HG02642 (cell line): ENCODE results near the gene EDRF1.

Experiments used
- ATAC-seq: cut with Tn5 transposase; IDR thresholded peaks from one replicate; pipeline ENCODE4 v1.9.1; 2021; ENCODE audit warnings: mild to moderate bottlenecking; ENCODE audit not compliant: unreplicated experiment, poor library complexity

Gene EDRF1

DNA sequence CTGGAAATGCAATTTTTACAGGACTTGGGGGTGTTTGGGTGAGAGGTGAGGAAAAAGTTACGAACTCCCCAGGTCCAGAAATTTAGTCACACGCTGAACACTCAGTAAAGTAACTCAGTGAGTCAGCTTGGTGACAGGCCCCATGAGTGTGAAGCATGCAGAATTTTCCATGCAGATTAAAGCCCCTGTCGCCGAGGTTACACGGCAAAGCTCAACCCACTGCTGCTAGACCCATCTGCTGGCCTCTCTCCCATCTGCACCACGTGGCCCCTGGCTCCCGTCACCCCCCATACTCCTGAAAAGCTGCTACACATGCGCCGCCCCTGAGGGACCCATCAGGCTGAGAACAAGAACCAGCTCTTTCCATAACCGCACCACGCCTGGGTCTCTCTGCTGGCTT lies 63.1 kb downstream of the EDRF1 start:
- no peak for ATAC-seq

DNA sequence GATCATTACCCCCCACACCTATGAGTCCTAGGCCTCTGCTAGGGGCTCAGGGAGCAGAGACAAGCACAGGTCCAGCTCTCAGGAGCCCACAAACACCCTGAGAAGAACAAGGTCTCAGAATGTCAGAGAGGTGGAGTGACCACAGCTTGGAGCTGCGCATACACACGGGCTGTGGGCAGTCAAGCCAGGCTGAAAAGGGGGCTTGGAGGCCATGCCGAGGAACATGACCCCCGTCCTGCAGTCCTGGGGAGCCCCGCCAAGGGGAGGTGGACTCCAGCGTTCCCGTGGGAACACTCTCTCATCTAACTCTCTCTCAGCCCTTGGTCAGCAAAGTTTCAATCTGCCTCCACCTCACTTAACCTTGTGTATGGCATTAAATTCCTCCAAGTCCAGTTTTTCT lies 63.9 kb downstream of the EDRF1 start:
- ATAC-seq: no peak

DNA sequence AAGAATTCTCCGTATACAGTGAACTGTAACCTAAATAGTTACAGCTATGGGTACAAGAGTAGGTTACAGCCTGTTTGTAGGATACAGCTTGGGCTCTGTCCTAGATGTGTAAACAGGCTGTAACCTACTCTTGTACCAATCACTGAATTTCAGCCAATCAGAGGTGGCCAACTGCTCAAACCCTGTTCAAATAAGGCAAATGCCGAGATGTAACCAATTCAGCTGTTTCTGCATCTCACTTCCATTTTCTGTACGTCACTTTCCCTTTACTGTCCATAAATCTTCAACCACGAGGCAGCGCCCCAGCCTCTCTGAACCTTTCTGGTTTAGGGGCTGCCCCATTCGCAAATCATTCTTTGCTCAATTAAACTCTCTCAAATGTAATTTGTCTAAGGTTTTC lies 64.4 kb downstream of the EDRF1 start:
- ATAC-seq: peak; percentile 86

DNA sequence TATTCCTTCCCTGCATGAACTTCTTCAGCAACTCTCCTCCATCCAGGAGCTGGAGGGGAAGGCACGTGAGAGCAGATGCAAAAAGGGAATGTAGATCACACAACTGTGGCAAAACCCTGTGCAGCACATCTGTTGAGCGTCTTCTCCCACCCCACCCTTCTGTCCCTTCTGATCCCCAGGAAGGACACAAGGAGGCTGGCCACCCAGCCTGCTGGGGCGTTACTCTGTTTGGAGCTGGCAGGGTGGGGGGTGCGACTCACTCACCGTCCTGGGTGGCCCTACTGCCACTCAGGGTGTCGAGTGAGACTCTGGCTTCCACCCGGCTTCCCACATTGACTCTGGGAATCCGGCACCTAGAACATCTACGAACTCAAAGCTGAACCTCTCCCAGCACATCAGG lies 66.3 kb downstream of the EDRF1 start:
- no peak for ATAC-seq

DNA sequence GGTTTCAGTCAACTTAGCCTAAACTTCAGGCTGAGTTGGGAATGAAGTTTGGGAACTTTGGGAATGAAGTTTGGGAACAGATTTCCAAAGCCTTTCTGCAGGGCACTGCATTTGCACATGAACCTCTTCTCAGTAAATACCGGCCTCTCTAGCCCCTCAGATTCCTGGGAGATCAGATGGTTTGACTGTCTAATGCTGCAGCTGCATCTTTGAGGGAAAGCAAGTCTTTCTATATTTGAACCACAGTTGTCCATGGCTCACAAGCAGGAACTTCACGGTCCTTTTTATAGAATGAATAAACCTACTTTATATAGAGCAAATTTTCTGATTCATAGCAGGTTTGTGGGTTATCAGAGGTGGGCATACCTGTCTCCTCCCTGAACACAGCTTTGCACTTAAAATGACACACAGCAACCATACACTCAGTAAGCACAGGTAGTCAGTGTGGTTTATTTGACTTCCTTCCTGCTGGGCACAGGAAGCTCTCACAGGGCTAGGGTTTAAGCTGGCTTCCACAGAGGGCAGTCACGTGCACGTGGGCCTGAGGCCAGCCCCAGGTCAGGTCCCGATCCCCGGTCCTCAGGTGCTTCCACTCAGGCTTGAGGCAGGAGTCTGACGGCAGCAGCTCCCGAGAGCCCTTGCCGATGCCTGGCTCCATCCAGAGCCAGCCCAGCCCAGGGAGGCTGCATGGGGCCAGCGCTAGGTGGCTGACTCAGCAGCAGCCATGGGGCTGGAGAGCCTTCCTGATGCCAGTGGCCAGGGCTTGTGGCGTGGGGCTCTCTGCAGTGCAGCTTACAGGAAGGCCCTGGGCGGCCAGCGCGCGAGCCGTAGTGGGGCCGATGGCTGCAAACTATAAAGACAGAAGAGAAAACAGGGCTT lies 68.9 kb downstream of the EDRF1 start:
- ATAC-seq: no peak

DNA sequence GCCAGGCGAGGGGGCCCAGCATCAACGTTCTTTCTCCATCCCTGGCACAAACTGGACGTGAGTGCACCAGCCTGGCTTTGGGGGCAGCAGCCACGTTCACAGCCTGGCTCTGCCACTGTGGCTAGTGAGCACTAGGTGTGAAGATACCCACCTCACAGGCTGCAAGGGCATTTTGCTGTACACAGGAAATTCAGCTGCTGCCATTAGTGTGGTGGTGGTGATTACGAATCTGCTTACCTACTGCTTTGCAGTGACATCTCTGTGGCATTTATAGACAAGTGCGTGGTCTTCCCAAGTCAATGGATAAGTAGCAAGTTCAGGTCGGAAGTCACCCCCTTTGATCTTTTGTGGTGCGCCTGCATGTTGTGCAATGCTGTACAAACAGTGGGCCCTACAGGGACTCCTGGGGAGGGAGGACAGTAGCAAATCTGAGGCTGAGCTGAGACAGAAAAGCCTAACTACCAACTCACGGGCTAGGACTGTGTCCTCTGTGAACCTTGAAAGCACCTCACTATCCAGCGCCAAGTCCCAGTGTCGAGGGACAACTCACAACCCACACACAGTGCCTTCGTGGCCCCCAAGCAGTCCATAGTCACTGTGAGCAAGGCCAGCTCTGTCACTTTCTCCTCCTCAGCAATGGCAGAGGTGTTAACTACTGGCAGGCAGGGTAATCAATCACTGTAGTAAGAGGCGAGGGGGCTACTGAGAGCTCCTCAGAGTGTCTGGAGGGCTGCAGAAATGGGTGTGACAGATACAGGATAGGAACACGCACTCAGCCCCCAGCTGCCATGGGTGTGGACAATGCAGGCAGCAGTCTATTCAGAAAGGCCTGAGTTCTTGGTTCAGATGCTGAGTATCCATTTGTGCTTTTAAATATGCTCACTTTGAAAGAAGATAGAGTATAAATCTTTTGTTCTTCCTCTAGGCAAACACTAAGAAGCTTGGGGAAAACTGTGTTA lies 73.1 kb downstream of the EDRF1 start:
- no peak for ATAC-seq

DNA sequence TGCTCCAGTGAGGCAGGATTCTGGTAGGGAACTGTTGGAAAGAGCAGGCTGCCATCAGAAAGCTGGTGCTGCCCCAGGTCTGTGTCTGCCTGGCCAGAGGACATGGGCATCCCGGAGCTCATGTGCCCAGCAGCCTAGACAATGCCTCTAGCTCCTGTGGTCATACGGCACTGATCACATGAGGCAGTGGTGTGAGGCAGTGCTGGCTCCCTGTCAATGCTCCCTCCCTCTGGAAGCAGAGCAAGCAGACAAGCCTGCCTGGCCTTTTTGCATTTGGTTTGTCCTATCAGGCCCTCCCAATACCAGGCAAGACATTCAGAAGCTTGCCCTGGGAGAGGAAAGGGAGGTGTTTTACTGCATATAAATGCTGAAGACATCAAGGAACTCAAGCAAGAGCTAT lies 75.6 kb downstream of the EDRF1 start:
- no peak for ATAC-seq

DNA sequence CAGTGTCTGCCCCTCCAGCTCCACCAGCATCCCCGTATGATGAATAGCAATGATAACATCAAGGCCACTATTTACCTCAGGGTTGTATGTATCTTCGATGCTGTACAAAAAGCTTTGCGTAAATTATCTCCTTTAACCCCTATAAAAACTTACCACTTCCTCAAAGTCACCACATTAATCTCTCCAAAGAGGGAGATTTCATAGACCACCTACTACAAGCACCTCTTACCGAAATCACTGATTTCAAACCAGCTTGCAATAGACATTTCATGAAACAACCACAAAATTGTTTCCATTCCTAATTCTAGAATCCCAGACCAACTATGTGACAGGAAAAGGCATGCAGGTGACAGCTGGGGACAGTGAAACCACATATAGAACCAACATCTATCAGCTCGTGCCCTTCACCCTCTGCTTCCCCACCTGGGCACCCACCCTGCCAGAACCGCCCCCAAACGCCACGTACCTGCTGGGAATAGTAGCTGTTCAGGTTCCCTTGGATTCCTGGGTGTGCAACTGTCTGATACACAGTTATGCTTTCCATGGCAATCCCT lies 76.2 kb downstream of the EDRF1 start:
- ATAC-seq: no peak

DNA sequence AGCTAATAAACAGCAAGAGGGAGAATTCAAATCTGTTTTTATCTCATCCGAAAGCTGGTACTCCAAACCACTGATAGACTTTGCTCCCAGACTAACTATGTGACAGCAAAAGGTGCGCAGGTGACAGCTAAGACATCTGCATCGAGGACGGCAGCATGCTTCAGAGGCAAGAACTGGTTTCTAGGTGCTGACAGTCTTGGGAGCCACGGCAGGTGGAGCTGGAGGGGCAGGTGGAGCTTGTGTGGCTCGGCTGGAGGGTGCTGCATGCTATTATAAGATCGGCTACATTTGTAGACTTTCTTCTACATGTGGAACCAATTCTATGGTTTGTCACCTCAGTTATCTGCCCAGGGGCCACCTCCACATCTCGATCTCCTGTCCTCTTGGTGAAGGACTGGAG lies 77.9 kb downstream of the EDRF1 start:
- no peak for ATAC-seq

DNA sequence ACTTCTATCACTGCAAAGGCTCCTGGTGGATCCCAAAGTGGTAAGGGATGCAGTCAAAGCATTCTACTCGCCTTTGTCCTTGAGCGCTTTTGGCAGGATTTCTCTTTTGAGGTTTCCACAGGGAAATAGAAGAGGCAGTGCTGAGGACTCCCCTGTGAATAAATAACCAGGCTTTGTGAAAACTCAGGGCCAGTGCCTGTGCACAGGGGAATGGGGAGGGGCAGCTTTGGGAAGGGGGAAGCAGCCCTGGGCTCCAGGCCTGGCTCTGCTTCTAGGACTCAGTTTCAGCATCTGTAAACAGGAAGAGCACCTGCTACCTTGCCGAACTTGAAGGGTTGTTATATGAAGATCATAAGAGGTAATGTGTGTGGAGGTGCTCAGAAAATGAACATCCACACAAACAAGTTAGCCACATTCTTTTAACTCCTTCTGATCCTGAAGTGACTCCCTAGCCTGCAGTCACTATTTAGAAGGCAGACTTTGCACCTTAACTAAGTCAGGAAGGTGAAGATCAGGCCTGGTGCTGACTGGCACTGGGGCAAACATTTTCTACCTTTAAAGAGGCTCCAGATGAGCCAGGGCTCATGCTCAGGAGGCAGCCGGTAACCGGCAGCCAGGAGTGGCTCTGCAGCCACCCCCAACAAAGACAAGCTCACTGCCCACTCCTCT lies 78.6 kb downstream of the EDRF1 start:
- ATAC-seq: no peak

DNA sequence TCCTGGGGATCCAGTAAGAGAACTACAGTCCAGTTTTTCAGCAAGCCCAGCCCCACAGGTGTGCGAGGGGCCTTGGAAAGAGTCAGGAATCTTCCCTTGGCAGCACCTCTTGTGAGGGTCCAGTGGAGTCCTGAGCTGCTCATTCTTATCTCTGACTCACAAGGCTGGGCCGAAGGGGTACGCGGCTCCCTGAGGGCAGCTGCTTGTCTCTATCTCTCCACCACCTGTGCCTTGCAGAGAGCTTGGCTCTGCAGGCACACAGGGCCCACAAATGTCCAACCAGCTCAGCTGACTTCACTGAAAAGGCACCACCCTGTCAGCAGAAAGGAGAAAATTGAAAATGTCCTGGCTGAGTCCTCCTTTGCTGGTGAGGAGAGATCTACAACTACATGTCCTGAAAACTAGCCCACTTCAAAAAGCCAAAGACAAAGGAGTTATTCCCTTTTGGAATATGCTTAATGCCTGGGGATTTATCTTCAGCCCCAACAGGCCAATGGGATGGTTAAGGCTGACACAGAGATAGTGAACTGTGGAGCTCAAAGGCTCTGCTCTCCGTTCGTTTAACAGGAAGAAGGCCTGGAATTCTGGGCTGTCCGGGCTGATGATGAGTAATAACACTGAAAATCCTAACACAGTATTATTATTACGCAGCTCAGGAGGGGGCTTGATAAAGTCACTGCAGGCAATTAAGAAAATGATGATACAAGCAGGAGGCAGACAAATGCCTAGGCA lies 80.1 kb downstream of the EDRF1 start:
- ATAC-seq: no peak

DNA sequence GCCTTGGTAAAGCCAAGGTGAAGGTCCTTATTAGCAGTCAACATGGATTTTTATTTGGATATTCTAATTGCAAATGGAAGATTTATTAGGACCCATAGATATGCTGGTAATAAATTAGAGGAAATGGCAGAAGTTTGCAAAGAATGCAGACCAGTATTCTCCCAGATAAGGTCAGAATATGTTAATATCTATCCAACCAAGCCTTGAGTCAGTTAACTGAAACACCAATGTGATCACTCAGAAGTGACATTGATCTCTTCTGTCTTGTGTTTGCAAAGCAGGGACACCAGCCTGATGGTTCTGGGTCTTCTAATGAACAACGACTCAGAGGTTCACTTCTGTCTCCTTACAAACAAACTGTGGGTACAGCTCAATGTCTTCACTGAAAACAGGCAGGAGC lies 82.1 kb downstream of the EDRF1 start:
- ATAC-seq: no peak

DNA sequence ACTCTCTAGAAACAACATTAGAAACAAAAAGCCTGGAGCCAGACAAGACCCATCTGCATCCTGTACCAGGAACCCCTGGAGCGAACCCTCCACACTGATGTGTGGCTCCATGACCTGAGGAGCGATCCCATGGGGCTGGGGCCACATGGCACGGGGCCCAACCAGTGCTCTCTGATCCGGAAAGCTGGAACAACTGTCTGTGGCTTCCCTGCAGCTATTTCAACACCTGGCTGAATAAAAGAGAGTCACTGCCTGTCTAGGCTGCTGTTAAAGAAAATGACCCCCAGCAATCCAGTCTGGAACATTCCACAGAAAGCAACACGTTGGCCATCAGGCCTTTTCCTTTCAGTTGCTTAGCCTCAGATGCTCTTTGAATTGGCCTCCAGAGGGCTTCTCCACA lies 82.6 kb downstream of the EDRF1 start:
- ATAC-seq: no peak

DNA sequence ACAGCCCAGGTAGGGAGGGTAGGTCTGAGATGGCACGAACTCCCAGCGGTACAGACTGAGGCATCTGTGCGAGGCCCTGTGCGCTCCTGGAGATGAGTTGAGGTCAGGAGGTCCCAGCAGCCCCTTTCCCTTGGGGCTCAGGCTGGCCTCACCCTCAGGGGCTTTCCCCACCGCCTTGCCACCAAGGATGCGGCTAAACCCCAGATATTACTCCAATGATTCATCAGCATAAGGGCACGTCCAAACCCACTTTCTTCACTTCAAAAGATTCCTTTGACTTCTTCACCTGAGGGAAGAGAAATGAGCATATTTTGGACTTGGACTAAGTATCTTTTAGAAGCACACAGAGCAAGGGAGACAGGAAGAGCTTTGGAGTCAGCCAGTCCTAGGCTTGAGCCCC lies 83.2 kb downstream of the EDRF1 start:
- ATAC-seq: no peak

DNA sequence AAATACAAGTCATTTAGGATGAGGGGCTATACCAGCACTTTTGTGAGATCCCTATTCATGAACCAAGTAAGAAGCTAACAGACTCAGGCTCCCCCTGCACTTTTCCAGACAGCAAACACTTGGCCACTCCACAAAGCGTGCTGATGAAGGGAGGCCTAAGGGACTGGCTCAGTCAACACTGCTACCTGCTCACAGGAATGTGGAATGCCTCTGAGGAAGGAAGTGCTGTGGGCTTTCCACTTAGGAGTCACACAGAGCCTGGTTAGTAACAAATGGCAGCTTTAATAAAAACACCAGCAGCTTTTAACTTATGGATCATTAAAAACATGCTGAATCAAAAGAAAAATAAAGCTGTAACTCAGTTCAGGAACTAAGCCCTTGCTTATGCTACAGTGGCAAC lies 88.5 kb downstream of the EDRF1 start:
- no peak for ATAC-seq

DNA sequence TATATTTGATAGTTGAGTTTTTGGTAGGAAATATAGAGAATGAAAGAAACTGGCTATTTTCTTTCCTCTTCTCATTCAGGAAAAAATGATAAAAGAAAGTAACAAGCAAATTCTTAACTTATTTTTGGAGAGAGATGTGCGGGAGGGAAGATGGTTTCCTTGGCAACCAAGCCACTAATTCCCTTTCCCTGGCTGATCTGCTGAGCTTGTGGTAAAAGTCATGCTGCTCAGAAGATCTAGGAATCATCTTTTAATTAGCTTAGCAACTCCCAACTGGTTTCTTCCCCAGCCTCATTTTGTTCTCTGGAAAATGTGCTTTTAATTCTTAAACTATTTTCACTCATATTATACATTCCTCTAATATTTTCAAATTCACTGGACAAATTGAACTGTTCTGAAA lies 91.7 kb downstream of the EDRF1 start:
- ATAC-seq: no peak

DNA sequence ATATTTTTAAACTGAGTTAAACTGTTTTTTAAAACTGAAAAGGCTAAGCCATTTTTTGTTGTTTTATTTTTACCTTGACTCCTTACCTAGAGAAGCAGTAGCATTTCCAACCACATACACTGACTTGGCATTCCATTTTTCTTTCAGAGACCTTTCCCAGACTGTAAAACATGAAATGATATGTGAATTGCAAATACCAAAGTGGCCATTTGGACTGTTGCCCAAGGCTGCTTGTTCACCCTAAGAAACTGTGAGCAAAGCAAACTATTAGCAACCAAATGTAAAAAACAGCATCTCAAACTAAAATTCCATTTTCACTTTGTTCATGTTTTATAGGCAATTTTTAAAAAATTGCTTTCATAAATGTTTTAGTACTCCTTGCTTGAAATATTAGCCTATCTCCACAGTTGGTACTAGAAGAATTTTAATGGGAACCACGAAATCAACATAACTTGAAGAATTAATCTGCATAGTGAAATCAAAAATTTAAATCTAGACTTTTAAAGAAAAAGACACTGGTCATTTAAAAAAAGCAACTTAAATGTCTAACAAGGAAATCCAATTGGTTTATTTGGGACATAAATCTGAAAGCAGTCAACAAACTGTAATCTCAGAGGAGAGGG lies 92.7 kb downstream of the EDRF1 start:
- ATAC-seq: no peak
